HepG2 (cell line): Measurements from ENCODE around the gene ATR. TPM values are rescaled to one million over a fixed set of nuclear protein-coding genes. Genes with fewer than 3 reads are reported as not detected.
A peak's percentile ranks its signal among the peaks of the same experiment; 100 is the strongest.

Experiments used
- ATM ChIP-seq: fragments of 450-650 bp; IDR thresholded peaks from 2 replicates; pipeline ENCODE4 v1.7.1; 2017; ENCODE audit warnings: mild to moderate bottlenecking, borderline replicate concordance
- CENPBD1 ChIP-seq: sonication (generic); formaldehyde crosslinking; IDR thresholded peaks from 2 replicates; pipeline ENCODE4 v1.8.0; 2022; ENCODE audit warnings: missing genetic modification reagents, low read depth, mild to moderate bottlenecking, borderline replicate concordance
- HBP1 ChIP-seq: IDR thresholded peaks from 2 replicates; pipeline ENCODE4 v1.6.1; 2016; ENCODE audit warnings: low read depth, control low read depth
- JDP2 ChIP-seq: sonication (generic); formaldehyde crosslinking; IDR thresholded peaks from 2 replicates; pipeline ENCODE4 v1.8.1; 2022; ENCODE audit warnings: missing genetic modification reagents, borderline replicate concordance
- REPIN1 ChIP-seq: sonication (generic); formaldehyde crosslinking; IDR thresholded peaks from 2 replicates; pipeline ENCODE4 v1.8.0; 2022; ENCODE audit warnings: missing genetic modification reagents, low read depth, mild to moderate bottlenecking, borderline replicate concordance
- REXO4 ChIP-seq: sonication (generic); formaldehyde crosslinking; IDR thresholded peaks from 2 replicates; pipeline ENCODE4 v1.8.0; 2022; ENCODE audit warnings: missing genetic modification reagents, mild to moderate bottlenecking, borderline replicate concordance
- SIN3B ChIP-seq: fragments of 150-350 bp; IDR thresholded peaks from 2 replicates; pipeline ENCODE4 v1.6.1; 2014; ENCODE audit warnings: low read length
- SSRP1 ChIP-seq: IDR thresholded peaks from 2 replicates; pipeline ENCODE4 v1.6.1; 2016; ENCODE audit warnings: control low read depth
- ZEB1 ChIP-seq: IDR thresholded peaks from 2 replicates; pipeline ENCODE4 v1.6.1; 2012; ENCODE audit warnings: mild to moderate bottlenecking, low read depth, inconsistent platforms; ENCODE audit not compliant: insufficient replicate concordance
- ZFP62 ChIP-seq: sonication (generic); formaldehyde crosslinking; IDR thresholded peaks from 2 replicates; pipeline ENCODE4 v1.4.0; 2020; ENCODE audit warnings: missing genetic modification reagents
- ZNF280B ChIP-seq: sonication (generic); formaldehyde crosslinking; IDR thresholded peaks from 2 replicates; pipeline ENCODE4 v1.5.0; 2020; ENCODE audit warnings: missing genetic modification reagents, mild to moderate bottlenecking, borderline replicate concordance
- ZNF512 ChIP-seq: sonication (generic); formaldehyde crosslinking; IDR thresholded peaks from 2 replicates; pipeline ENCODE4 v1.4.0; 2020; ENCODE audit warnings: mild to moderate bottlenecking, missing genetic modification reagents
- ZNF607 ChIP-seq: sonication (generic); formaldehyde crosslinking; IDR thresholded peaks from 2 replicates; pipeline ENCODE4 v1.5.1; 2020; ENCODE audit warnings: missing genetic modification reagents, mild to moderate bottlenecking, borderline replicate concordance
- ZNF891 ChIP-seq: sonication (generic); formaldehyde crosslinking; IDR thresholded peaks from 2 replicates; pipeline ENCODE4 v1.5.0; 2020; ENCODE audit warnings: mild to moderate bottlenecking, missing genetic modification reagents
- polyA plus RNA-seq, 8 experiments: library from polyadenylated mRNA; depleted of rRNA in 3 of 8; stranded (reverse) in 7 of 8; unstranded in 1 of 8; fragments of >200 nt; fragmentation: Illumina TruSeq in 4 of 8; extraction: Trizol in 4 of 8; gene quantifications; 2 replicates each; pipeline versions ENCODE4 v1.2.1 to v1.2.3, GENCODE V29; 2011 to 2016; ENCODE audit warnings: low read depth in 4 of 8, missing spikeins in 1 of 8, mixed read lengths in 1 of 8; ENCODE audit not compliant: insufficient read depth in 1 of 8
- total RNA-seq, 5 experiments: library from RNA; depleted of rRNA; stranded (reverse); fragments of >200 nt; fragmentation: Illumina TruSeq; extraction: Trizol; gene quantifications; 2 replicates each; pipeline ENCODE4 v1.2.3, GENCODE V29; 2016; ENCODE audit warnings: low read depth in 1 of 5
- TF ChIP-seq, protein P1 (sequence below): sonication (generic); formaldehyde crosslinking; IDR thresholded peaks from 2 replicates; pipeline ENCODE4 v1.5.1; 2020; ENCODE audit warnings: missing genetic modification reagents, mild to moderate bottlenecking, borderline replicate concordance
- TF ChIP-seq, protein P2 (sequence below): sonication (generic); formaldehyde crosslinking; IDR thresholded peaks from 2 replicates; pipeline ENCODE4 v1.4.0; 2020; ENCODE audit warnings: missing genetic modification reagents
- TF ChIP-seq, protein P3 (sequence below): sonication (generic); formaldehyde crosslinking; IDR thresholded peaks from 2 replicates; pipeline ENCODE4 v1.5.0; 2020; ENCODE audit warnings: mild to moderate bottlenecking, missing genetic modification reagents

ATR gene
- total and polyA plus RNA-seq, 2 of the 13 experiments (the other 11 are each of a cell fraction or from before 2014, with no cell fraction given), result 6.6 to 17.0 TPM

GRCh38 chr3:142595951-142596725 is 17.6 kb upstream of the ATR start, which contains the start of gene PLS1 (continued):
- TF ChIP-seq ZNF280B (CRISPR knock-in tag) (peak; percentile 91), REXO4 (CRISPR knock-in tag) (no peak), ATM (no peak), ZFP62 (no peak), JDP2 (CRISPR knock-in tag) (no peak), HBP1 (CRISPR knock-in tag) (peak; percentile 74; the same call in 1 of the 2 replicates), REPIN1 (peak; percentile 98), SIN3B (peak; percentile 38; the same call in 1 of the 2 replicates), ZNF607 (peak; percentile 98), ZEB1 (peak; percentile 82), CENPBD1 (CRISPR knock-in tag) (no peak; the same call in 1 of the 2 replicates), ZNF512 (CRISPR knock-in tag) (no peak), ZNF891 (CRISPR knock-in tag) (peak; percentile 67; the same call in 1 of the 2 replicates), SSRP1 (CRISPR knock-in tag) (no peak)
- TF ChIP-seq, protein P1, sequence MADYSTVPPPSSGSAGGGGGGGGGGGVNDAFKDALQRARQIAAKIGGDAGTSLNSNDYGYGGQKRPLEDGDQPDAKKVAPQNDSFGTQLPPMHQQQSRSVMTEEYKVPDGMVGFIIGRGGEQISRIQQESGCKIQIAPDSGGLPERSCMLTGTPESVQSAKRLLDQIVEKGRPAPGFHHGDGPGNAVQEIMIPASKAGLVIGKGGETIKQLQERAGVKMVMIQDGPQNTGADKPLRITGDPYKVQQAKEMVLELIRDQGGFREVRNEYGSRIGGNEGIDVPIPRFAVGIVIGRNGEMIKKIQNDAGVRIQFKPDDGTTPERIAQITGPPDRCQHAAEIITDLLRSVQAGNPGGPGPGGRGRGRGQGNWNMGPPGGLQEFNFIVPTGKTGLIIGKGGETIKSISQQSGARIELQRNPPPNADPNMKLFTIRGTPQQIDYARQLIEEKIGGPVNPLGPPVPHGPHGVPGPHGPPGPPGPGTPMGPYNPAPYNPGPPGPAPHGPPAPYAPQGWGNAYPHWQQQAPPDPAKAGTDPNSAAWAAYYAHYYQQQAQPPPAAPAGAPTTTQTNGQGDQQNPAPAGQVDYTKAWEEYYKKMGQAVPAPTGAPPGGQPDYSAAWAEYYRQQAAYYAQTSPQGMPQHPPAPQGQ (CRISPR knock-in tag), result peak; percentile 69; the same call in 1 of the 2 replicates
- TF ChIP-seq, protein P2, sequence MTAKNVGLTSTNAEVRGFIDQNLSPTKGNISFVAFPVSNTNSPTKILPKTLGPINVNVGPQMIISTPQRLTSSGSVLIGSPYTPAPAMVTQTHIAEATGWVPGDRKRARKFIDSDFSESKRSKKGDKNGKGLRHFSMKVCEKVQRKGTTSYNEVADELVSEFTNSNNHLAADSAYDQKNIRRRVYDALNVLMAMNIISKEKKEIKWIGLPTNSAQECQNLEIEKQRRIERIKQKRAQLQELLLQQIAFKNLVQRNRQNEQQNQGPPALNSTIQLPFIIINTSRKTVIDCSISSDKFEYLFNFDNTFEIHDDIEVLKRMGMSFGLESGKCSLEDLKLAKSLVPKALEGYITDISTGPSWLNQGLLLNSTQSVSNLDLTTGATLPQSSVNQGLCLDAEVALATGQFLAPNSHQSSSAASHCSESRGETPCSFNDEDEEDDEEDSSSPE (CRISPR knock-in tag), result peak; percentile 92
- TF ChIP-seq, protein P3, sequence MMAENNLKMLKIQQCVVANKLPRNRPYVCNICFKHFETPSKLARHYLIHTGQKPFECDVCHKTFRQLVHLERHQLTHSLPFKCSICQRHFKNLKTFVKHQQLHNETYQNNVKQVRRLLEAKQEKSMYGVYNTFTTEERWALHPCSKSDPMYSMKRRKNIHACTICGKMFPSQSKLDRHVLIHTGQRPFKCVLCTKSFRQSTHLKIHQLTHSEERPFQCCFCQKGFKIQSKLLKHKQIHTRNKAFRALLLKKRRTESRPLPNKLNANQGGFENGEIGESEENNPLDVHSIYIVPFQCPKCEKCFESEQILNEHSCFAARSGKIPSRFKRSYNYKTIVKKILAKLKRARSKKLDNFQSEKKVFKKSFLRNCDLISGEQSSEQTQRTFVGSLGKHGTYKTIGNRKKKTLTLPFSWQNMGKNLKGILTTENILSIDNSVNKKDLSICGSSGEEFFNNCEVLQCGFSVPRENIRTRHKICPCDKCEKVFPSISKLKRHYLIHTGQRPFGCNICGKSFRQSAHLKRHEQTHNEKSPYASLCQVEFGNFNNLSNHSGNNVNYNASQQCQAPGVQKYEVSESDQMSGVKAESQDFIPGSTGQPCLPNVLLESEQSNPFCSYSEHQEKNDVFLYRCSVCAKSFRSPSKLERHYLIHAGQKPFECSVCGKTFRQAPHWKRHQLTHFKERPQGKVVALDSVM, result peak; percentile 51
